RWPE1 (cell line): Measurements from ENCODE around the gene LPAR5.

Experiments used
- CTCF ChIA-PET: fragments of 350-600 bp; sonication (Branson Sonifier 250); formaldehyde crosslinking; extraction: SDS; loops from one replicate; lab custom pipeline; 2021; lab: Yijun Ruan, JAX
- POLR2A ChIA-PET: fragments of 400-600 bp; formaldehyde crosslinking; extraction: SDS; loops from one replicate; lab custom pipeline; 2020; ENCODE audit warnings: antibody characterized with exemption; ENCODE audit not compliant: low non-redundant PET; lab: Yijun Ruan, JAX
- DNase-seq: peaks from one replicate; pipeline ENCODE4 v3.0.0; 2012; ENCODE audit warnings: low spot score
- H3K27ac ChIP-seq: fragments of 450-650 bp; 2 replicates; pipeline ENCODE4 v1.5.1; 2017
- CTCF ChIP-seq: fragments of 450-650 bp; conservative IDR thresholded peaks from 2 replicates; pipeline ENCODE4 v1.5.1; 2017; ENCODE audit warnings: low read depth, mild to moderate bottlenecking

Gene LPAR5

GRCh38 chr12:6643569-6644256 is 8.0 kb upstream of the LPAR5 start:
- POLR2A ChIA-PET: no interaction called here
- CTCF ChIA-PET: interaction anchor here (0.5 kb wide), 1 partner anchor 9 kb away, joined by 3 read pairs; no protein-coding TSS in a partner anchor
- no peak overlapping the region for H3K27ac ChIP-seq
- TF ChIP-seq CTCF: no peak
- DNase-seq: no peak

- TF ChIP-seq CTCF: no peak
- POLR2A ChIA-PET: no interaction called here
- H3K27ac ChIP-seq: no peak overlapping the region
- CTCF ChIA-PET: interaction anchor here (0.6 kb wide), 1 partner anchor 83 kb away, joined by 5 read pairs; no protein-coding TSS in a partner anchor
- DNase-seq: no peak
Measured at GRCh38 chr12:6641131-6641530, 5.4 kb upstream of the LPAR5 start.

GRCh38 chr12:6640497-6640896 is 4.7 kb upstream of the LPAR5 start:
- no peak overlapping the region for H3K27ac ChIP-seq
- ChIA-PET POLR2A (no interaction called here), CTCF (interaction anchor here (0.7 kb wide), 1 partner anchor 13 kb away, joined by 3 read pairs; no protein-coding TSS in a partner anchor)
- no peak for TF ChIP-seq CTCF
- no peak for DNase-seq

- DNase-seq: no peak
- ChIA-PET CTCF (interaction anchor here (0.7 kb wide), 1 partner anchor 26 kb away, joined by 4 read pairs; no protein-coding TSS in a partner anchor), POLR2A (interaction anchor here (0.5 kb wide), 1 partner anchor 44 kb away, joined by 4 read pairs; no protein-coding TSS in a partner anchor)
- no peak overlapping the region for H3K27ac ChIP-seq
- TF ChIP-seq CTCF: no peak
Measured at GRCh38 chr12:6639151-6639801, 3.5 kb upstream of the LPAR5 start.

- POLR2A ChIA-PET: interaction anchor here (0.6 kb wide), 1 partner anchor 32 kb away, joined by 4 read pairs; no protein-coding TSS in a partner anchor
- CTCF ChIA-PET: no interaction called here
- no peak for DNase-seq
Measured at GRCh38 chr12:6638305-6638704, 2.5 kb upstream of the LPAR5 start.

More at GRCh38 chr12:6638305-6638704, 2.5 kb upstream of the LPAR5 start:
- no peak overlapping the region for H3K27ac ChIP-seq
- TF ChIP-seq CTCF: no peak
